NCI-H526 (cell line): ENCODE data around the gene RPRD1A.
"Not testable (repeated sequence)": the region's sequence is repeated elsewhere in the genome, so short reads cannot be mapped to it uniquely, and the experiment has no call there.

Source experiments
- DNase-seq, 2 experiments: peaks; one replicate each; lab custom pipeline; 2025; lab: John Stamatoyannopoulos, UW

The RPRD1A gene, protein sequence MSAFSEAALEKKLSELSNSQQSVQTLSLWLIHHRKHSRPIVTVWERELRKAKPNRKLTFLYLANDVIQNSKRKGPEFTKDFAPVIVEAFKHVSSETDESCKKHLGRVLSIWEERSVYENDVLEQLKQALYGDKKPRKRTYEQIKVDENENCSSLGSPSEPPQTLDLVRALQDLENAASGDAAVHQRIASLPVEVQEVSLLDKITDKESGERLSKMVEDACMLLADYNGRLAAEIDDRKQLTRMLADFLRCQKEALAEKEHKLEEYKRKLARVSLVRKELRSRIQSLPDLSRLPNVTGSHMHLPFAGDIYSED

DNA sequence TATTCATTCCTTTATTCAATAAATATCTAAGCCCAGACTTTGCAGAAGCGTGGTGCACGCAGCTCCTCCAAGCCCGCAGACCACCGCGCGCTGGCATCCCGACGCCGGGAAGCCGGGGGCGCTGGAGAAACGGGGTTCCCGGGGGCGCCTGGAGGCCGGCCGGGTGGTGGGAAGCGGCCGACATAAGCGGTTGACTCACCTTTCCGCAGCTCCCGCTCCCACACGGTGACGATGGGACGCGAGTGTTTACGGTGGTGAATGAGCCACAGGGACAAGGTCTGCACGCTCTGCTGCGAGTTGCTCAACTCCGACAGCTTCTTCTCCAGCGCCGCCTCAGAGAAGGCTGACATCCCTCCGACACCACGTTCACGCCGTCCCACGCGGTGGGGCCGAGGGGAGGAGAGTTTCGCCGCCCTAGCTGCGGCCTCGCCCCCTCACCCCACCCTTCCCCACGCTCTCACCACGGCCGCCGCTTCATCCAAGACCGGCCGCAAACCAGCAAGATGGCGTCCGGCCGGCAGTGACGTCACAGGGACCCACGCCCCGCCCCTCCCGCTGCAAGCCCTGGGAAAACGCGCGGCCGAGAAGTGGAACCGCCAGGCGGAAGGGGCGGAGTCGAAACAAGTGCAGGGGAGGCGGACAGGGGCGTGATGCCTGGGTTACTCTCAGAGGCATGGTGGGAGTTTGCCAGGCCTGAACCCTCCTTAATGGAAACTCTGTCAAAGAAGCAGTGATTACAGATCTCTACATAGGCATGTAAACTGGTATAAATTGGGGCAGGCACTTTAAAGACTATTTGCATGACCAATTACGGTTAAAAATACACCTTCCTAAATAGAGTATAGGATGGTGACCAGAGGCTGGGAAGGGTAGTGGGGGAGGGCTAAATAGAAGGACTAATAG is at the start of gene RPRD1A:
Gene RPRD1A (minus strand): TSS at position 505 of the 903 bp plus-strand sequence. CDS start 155 bp downstream, at position 350.
- peak; percentile 88 to 97 for DNase-seq

DNA sequence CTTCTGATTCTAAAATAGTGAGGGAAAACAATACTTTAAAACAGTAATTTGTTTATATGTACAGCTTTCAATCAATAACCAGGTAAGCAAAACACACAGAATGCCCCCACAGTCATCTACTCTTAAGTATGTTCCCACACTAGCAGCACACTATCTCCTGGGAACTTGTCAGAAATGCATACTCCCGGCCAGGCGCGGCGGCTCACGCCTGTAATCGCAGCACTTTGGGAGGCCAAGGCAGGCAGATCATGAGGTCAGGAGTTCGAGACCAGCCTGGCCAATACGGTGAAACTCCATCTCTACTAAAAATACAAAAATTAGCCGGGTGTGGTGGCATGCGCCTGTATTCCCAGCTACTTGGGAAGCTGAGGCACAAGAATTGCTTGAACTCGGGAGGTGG is 49.4 kb upstream of the RPRD1A start:
- not testable (repeated sequence) for DNase-seq

DNA sequence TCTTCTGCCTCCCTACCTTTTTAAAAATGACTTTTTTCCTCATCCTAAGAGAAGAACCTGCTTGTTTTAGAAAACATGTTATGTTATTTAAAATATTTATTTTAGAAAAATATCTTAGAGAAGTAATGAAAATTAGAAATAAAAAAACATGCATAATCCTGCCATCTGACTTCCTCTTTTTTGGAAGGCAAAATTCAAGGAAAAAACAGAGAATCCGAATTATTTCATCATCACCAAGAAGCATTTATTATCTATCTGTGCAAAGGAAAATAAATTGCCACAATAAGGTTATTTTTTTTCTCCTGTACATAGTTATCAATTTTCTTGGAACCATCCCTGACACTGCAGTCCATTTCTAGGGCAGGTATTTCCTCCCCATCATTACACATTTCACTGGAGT is 47.4 kb upstream of the RPRD1A start:
- no peak for DNase-seq

DNA sequence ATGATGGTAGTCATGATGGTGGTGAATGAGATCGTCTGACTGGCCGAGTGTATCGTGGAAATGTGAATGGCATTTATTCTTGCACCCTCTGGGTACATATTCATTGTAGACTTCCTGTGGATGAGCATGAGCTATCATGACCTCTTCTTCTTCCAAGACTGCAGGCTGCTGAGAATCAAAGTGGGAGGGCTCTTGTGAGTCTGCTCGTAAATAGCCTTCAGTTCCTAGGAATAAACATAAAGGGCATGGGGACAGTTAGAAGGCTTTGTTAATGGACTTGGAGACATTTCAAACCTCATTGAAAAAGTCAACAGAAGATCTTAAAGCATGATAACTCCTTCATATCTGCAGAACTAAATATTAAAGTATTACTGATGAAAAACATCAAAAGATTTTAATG is 46.9 kb upstream of the RPRD1A start:
- no peak for DNase-seq

DNA sequence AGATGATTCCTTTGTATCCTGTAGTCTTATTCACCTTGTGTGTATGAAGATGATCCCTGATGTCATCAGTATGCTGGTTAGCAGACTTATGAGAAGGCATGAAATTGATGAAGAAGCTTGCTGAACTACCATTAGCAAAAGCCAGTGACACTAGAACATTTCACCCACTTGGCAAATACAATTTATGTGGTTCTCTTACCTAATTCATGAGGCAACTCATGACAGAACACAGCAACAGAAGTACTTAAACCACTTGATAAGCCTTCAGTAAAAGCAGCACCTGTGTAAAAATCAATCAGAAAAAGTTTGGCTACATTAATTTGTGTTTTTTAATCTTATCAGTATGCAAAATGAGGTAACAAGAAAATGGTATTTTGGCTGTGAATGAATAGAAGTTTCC is 44.9 kb upstream of the RPRD1A start:
- no peak for DNase-seq

DNA sequence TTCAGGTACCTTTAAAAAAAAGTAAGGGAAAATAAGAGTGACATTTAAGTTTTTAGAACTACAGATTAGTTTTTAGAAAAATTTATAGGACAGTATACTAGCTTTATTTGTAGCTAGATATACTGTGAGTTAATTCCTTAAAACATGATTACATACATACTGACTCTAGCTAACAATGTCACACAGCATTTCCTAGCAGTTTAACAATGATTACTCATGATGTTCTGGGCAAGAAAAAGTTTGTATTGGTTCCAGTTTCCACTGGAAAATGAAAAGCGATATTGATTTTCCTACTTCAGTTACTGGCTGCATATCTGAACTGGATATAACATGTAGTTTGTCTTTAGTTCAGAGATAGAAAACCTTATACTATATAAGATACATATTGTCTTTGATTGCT is 42.4 kb upstream of the RPRD1A start:
- no peak for DNase-seq

DNA sequence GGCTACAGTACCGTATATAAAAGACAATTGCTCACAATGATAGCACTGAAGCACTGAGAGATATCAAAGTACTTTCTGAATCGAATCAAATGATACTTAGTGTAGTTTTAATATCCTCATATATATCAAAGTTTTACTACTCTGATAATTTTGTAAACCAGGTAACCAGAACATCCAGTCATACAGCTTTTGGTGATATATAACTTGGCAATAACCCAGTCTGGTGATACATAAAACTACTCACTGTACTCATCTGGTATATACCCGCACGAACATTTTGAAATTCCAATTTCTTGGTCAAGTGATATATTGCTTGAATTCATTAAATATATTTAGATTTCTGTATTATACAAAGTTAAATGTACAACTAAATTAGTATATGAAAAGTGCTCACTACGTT is 41.2 kb upstream of the RPRD1A start:
- no peak for DNase-seq

DNA sequence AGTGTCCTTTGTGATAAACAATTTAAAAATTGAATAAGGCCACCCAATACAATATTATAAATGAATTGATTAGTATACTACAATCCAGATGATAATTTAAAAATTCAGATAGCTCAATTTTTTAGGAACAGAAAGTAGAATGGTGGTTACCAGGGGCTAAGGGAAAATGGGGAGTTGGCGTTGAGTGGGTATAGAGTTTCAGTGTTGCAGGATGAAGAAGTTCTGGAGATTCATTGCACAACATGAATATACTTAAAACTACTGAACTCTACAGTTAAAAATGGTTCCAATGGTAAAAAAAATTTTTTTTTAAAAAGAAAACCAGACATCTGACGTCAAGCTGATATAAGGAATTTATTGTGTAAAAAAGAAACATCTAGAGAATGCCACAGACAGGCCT is 40.8 kb upstream of the RPRD1A start:
- no peak for DNase-seq

DNA sequence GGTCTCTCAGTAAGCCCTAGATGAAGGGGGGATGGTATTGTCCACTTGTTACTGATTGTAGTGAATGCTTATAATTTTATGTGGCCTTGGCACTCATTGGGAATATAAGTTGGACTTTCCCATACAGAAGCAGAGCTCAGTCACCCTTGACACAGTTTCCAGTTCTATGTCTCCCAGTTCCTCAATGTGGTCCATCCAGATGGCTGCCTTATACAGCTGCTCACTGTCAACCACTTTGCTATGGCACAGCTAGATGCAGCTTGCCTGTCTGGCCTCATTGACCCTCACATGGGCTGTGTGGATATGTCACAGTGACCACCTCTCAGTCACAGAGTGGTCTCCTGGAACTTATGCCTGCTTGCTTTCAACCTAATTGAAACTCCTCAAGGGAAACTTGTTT is 40.1 kb upstream of the RPRD1A start:
- DNase-seq, result no peak

DNA sequence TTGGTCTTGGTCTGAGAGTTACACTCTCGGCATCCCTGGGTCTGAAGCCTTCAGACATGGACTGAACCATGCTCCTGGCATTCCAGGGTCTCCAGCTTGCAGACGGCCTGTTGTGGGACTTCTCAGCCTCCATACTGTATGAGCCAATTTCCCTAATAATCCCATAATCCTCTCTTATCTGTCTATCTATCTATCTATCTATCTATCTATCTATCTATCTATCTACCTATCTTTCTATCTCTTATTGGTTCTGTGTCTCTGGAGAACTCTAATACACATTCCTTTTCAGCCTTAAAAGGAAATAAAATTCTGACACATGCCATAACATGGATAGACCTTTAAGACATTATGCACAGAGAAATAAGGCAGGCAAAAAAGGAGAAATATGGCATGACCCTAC is 37.4 kb upstream of the RPRD1A start:
- DNase-seq, result no peak

DNA sequence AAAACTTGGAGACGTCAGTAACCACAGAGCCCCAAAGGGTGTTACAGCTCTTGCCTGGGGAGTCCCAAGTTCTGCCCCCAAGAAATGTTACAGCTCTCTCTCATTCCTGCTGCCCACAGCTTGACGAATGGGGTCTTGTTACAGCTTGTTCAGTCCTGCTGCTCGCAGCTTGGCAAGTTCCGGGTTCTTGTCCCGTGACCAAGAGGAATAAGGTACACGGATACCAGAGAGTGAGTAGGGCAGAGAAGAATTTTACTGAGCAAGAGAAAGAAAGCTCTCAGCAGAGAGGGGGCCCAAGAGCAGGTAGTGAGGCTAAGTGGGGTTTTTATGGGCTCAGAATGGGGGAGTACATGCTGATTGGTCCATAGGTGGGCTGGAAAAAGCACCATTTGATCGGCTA is 34.6 kb upstream of the RPRD1A start:
- no peak for DNase-seq

DNA sequence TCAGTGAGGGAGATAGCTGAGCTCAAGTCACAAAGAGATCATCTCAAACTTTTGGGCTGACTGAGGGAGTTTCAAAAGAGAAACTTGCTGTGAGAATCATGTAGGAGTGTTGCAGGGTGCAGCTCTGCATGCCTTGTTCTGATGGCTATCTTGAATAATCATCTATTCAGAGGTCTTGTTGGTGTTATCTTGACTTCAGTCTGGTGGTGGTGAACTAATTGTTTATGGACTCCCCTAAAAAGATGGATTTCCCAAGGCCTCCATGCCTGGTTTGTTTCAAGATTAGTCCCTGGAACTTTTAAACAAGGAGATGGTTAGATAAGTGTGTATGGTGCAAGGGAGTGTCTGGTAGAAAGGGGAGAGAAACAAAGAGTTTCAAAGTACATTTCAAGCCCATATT is 32.0 kb upstream of the RPRD1A start:
- no peak for DNase-seq

DNA sequence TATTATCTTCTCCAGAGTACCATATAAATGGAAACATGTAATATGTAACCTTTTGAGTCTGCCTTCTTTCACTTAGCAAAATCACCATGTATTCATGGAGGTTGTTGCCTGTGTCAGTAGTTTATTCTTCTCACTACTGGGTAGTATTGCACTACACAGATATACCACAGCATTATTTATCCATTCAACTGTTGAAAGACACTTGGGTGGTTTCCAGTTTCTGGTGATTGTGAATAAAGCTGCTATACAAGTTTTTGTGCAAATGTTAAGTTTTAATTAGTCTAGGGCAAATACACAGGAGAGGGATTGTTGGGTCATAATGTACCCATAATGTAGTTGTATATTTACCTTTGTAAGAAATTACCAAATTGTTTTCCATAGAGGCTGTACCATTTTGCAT is 29.6 kb upstream of the RPRD1A start:
- peak; percentile 20 to 46 for DNase-seq

DNA sequence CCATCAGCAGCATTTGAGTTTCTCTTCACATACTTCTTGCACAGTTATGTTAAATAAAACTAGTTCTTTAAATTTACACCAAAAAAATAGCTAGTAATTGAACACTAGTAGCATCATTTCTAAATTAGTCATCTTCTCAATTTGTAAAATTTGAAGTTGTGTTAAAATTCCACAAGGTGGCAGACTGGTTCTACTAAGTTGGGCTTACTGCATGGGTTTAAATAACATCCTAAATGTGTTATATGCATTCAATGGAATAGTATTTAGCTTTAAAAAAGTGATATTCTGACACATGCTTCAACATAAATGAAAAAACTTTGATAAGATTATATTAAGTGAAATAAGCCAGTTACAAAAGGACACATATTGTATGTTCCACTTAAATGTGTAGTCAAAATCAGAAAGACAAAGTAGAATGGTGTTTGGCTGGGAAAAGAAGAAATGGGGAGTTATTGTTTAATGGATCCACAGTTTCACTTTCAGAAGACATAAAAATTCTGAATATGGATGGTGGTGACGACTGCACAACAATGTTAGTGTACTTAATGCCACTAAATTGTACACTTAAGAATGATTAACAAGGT is 28.7 kb upstream of the RPRD1A start:
- peak; percentile 27 to 48 for DNase-seq

DNA sequence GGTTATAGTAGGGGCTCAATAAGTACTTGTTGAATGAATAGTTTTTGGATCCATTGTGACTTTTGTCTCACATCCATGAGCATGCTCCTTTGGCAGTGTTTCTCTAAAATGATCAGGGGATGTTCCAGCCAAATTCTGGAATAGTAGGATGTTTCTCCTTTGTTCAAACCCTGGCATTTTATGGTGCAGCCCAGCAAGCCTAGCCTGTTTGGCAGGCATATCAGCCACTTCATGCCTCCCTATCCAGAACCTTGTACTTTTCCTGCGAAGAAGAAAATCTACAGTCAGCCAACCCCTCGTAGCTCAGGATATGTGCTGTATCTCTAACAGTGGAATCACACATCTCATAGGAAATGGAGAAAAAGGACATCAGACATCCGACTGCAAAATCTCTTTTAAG is 27.1 kb upstream of the RPRD1A start:
- no peak for DNase-seq

DNA sequence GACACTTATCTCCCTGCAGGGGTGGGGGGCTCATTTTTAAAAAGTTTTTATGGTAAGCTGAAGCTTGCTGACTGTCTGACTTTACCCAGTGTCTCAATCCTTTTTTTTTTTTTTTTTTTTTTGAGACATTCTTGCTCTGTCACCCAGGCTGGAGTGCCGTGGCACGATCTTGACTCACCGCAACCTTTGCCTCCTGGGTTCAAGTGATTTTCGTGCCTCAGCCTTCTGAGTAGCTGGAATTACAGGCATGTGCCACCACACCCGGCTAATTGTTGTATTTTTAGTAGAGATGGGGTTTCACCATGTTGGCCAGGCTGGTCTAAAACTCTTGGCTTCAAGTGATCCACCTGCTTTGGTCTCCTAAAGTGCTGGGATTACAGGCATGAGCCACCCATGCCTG is 24.8 kb upstream of the RPRD1A start:
- not testable (repeated sequence) for DNase-seq

DNA sequence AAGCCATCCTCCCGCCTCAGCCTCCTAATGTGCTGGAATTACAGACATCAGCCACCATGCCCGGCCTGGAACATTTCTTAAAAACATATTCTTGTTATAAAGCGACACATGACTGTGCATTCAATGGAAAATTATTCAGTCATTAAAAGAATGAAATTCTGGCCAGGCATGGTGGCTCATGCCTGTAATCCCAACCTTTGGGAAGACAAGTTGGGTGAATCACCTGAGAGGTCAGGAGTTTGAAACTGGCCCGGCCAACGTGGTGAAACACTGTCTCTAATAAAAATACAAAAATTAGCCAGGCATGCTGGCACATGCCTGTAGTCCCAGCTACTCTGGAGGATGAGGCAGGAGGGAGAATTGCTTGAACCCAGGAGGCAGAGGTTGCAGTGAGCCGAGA is 21.6 kb upstream of the RPRD1A start:
- DNase-seq, result no peak

DNA sequence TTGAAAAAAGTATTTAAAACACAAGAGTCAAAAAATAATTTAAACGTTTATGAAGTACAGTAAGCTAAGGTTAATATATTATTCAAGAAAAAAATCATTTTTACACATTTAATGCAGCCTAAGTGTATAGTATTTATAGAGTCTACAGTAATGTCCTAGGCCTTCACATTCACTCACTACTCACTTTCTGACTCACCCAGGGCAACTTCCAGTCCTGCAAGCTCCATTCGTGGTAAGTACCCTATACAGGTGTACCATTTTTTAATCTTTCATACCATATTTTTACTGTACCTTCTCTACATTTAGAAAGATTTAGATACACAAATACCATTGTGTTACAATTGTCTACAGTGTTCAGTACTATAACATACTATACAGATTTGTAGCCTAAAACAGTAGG is 20.9 kb upstream of the RPRD1A start:
- no peak for DNase-seq

DNA sequence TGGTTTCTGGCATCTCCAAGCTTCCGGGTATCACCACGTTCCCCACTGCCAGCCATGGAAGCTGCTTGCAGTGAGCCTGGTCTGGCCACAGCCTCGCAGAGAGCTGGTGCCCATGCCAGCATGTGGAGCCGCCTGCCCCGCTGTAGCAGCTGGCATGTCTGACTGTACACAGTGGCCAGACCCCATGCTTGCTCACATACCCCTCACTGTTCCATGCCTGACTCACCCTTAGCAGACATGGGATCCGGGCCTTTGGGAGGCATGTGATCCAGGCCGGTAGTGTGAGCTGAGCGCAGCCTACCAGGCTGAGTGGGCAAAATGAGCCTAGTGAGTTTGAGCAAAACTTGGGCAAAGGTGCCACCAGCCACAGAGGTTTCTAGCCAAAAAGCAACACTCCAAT is 18.8 kb upstream of the RPRD1A start:
- no peak for DNase-seq

DNA sequence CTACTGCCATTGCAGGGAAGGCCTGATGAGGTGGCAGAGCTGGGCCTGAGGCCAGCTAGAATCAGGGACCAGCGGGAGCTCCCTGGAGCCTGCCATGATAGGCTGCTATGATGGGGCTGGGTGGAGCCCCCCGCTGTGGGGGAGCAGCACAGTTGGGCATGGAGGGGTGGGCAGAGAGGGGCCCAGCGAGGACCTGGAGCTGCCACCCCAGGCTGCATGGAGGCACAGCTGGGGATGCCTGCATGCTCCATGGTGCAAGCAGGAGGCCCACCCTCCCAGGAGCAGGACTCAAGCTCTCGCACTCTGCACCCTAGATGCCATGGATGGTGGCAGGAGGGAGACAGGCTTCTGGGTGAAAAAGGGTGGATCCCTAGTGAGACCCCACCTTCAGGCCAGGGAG is 17.8 kb upstream of the RPRD1A start:
- no peak for DNase-seq

DNA sequence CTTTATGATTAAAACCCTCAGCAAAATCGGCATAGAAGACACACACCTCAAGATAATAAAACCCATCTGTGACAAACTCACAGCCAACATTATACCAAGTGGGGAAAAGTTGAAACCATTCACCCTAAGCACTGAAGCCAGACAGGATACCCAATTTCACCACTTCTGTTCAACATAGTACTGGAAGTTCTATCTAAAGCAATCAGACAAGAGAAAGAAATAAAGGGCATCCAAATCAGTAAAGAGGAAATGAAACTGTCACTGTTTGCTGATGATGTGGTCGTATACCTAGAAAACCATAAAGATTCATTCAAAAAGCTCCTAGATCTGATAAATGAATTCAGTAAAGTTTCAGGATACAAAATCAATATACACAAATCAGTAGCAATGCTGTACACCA is 16.4 kb upstream of the RPRD1A start:
- DNase-seq, result no peak

DNA sequence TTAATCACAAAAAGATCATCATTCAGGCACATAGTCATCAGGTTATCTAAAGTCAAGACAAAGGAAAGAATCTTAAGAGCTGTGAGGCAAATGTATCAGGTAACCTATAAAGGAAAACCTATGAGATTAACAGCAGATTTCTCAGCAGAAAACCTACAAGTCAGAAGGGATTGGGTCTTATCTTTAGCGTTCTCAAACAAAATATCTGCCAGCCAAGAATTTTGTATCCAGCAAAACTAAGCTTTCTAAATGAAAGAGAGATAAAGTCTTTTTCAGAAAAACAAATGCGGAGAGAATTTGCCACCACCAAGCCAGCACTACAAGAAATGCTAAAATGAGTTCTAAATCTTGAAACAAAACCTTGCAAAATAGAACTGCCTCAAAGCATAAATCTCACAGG is 13.8 kb upstream of the RPRD1A start:
- not testable (repeated sequence) for DNase-seq
